HepG2 (cell line): ENCODE data around the gene BRK1. TPM values are rescaled to one million over a fixed set of nuclear protein-coding genes. Genes with fewer than 3 reads are reported as not detected.

Source experiments
- ATAC-seq: fragments of 200-7000 bp; cut with Tn5 transposase; 3 replicates; pipeline ENCODE4 v1.9.1; 2020; ENCODE audit warnings: mild to moderate bottlenecking, moderate library complexity
- BruUV-seq: library from RNA; stranded (reverse); fragments of 400-500 nt; replicated peaks from 2 replicates; lab custom pipeline; 2021; lab: Mats Ljungman, UMichigan
- CTCF ChIA-PET: fragments of 300-600 bp; formaldehyde crosslinking; extraction: SDS; loops from one replicate; lab custom pipeline; 2021; ENCODE audit warnings: low total read pairs, inconsistent platforms, low intra/inter-chr PET ratio; lab: Yijun Ruan, JAX
- POLR2A ChIA-PET: fragments of 350-600 bp; sonication (Branson Sonifier 250); formaldehyde crosslinking; loops from one replicate; lab custom pipeline; 2020; ENCODE audit warnings: antibody characterized with exemption, inconsistent platforms; lab: Yijun Ruan, JAX
- DNase-seq: peaks from one replicate; pipeline ENCODE4 v3.0.0-alpha.2; 2015; ENCODE audit warnings: low spot score
- FAIRE-seq: peaks from 3 replicates; lab custom pipeline; 2011; peaks lifted over from hg19 to GRCh38; lab: Jason Lieb, UNC
- H2AFZ ChIP-seq: one replicate; pipeline ENCODE4 v1.6.1; 2011; ENCODE audit warnings: low read length, inconsistent platforms
- H3K27ac ChIP-seq: fragments of 300-600 bp; 3 replicates; pipeline ENCODE4 v1.8.0; 2011; ENCODE audit warnings: mixed run types, mild to moderate bottlenecking, mixed read lengths, low read length, inconsistent platforms; ENCODE audit not compliant: insufficient read depth; ENCODE audit errors: extremely low read length
- H3K27me3 ChIP-seq, 2 experiments: fragments of 200-600 bp in 1 of 2; 2 replicates in 1 of 2; 3 replicates in 1 of 2; pipeline versions ENCODE4 v1.6.0 to v1.8.0; 2011; ENCODE audit warnings: low read length in 2 of 2, mild to moderate bottlenecking in 2 of 2, moderate library complexity in 2 of 2, inconsistent platforms in 1 of 2; ENCODE audit not compliant: insufficient read depth in 2 of 2, control insufficient read depth in 1 of 2
- H3K36me3 ChIP-seq, 2 experiments: fragments of 200-600 bp in 1 of 2; replicated peaks in 1 of 2; 2 replicates in 1 of 2; 3 replicates in 1 of 2; pipeline versions ENCODE4 v1.5.1 to v1.8.0; 2011; ENCODE audit warnings: low read length in 2 of 2, inconsistent platforms in 1 of 2; ENCODE audit not compliant: insufficient read depth in 2 of 2, control insufficient read depth in 1 of 2
- H3K4me1 ChIP-seq: 2 replicates; pipeline ENCODE4 v1.5.1; 2012; ENCODE audit warnings: low read length, inconsistent platforms; ENCODE audit not compliant: insufficient read depth
- H3K4me2 ChIP-seq: 2 replicates; pipeline ENCODE4 v1.6.0; 2011; ENCODE audit warnings: low read depth, low read length, inconsistent platforms
- H3K4me3 ChIP-seq, 3 experiments: fragments of 200-600 bp in 1 of 3; sonication (generic), shearing (Covaris generic) in 1 of 3; replicated peaks in 1 of 3; 2 replicates each; pipeline ENCODE4 v1.5.1; 2011 to 2016; ENCODE audit warnings: low read length in 3 of 3, inconsistent platforms in 2 of 3, low read depth in 2 of 3, mild to moderate bottlenecking in 2 of 3, control low read depth in 1 of 3, mixed read lengths in 1 of 3; ENCODE audit not compliant: insufficient read depth in 1 of 3
- H3K79me2 ChIP-seq: one replicate; pipeline ENCODE4 v1.6.1; 2011; ENCODE audit warnings: low read length, inconsistent platforms; ENCODE audit not compliant: insufficient read depth
- H3K9ac ChIP-seq: 2 replicates; pipeline ENCODE4 v1.6.0; 2011; ENCODE audit warnings: mild to moderate bottlenecking, low read depth, low read length, inconsistent platforms; ENCODE audit not compliant: insufficient read depth
- H3K9me3 ChIP-seq: 2 replicates; pipeline ENCODE4 v1.5.1; 2012; ENCODE audit warnings: mild to moderate bottlenecking, low read length
- H4K20me1 ChIP-seq: 2 replicates; pipeline ENCODE4 v1.6.0; 2011; ENCODE audit warnings: inconsistent platforms, mild to moderate bottlenecking, low read length, moderate library complexity; ENCODE audit not compliant: insufficient read depth
- AGO2 ChIP-seq: fragments of 200-400 bp; formaldehyde crosslinking; optimal IDR thresholded peaks from 2 replicates; pipeline ENCODE3; 2017; ENCODE audit warnings: mild to moderate bottlenecking, low read depth, low read length, moderate library complexity
- CEBPG ChIP-seq: IDR thresholded peaks from 2 replicates; pipeline ENCODE4 v1.6.1; 2016
- HMG20A ChIP-seq: IDR thresholded peaks from 2 replicates; pipeline ENCODE4 v1.6.1; 2016; ENCODE audit warnings: borderline replicate concordance
- POLR2A ChIP-seq, 2 experiments: IDR thresholded peaks; 2 replicates each; pipeline ENCODE4 v1.6.1; 2011; ENCODE audit warnings: low read depth in 2 of 2, low read length in 2 of 2, mild to moderate bottlenecking in 1 of 2, moderate library complexity in 1 of 2; ENCODE audit not compliant: insufficient read depth in 1 of 2
- POLR2G ChIP-seq: fragments of 200-400 bp; formaldehyde crosslinking; IDR thresholded peaks from 2 replicates; pipeline ENCODE4 v1.6.1; 2018; ENCODE audit warnings: mild to moderate bottlenecking, low read depth, low read length, moderate library complexity
- RBM22 ChIP-seq: fragments of 200-400 bp; formaldehyde crosslinking; optimal IDR thresholded peaks from 2 replicates; pipeline ENCODE3; 2017; ENCODE audit warnings: mild to moderate bottlenecking, low read length, moderate library complexity
- RCOR2 ChIP-seq: IDR thresholded peaks from 2 replicates; pipeline ENCODE4 v1.6.1; 2016; ENCODE audit warnings: missing biosample characterization, missing genetic modification reagents
- SALL1 ChIP-seq: sonication (generic); formaldehyde crosslinking; IDR thresholded peaks from 2 replicates; pipeline ENCODE4 v1.8.0; 2022; ENCODE audit warnings: mild to moderate bottlenecking, missing genetic modification reagents
- SSRP1 ChIP-seq: IDR thresholded peaks from 2 replicates; pipeline ENCODE4 v1.6.1; 2016; ENCODE audit warnings: control low read depth
- ZKSCAN5 ChIP-seq: sonication (generic); formaldehyde crosslinking; IDR thresholded peaks from 2 replicates; pipeline ENCODE4 v1.5.1; 2020; ENCODE audit warnings: mild to moderate bottlenecking, missing genetic modification reagents
- ZNF251 ChIP-seq: sonication (generic); formaldehyde crosslinking; IDR thresholded peaks from 2 replicates; pipeline ENCODE4 v1.9.0; 2021; ENCODE audit warnings: mild to moderate bottlenecking, missing genetic modification reagents
- ZNF530 ChIP-seq: sonication (generic); formaldehyde crosslinking; IDR thresholded peaks from 2 replicates; pipeline ENCODE4 v1.5.0; 2020; ENCODE audit warnings: low read depth, mild to moderate bottlenecking, missing genetic modification reagents
- WGBS: methylation state at CpG from one replicate; pipeline ENCODE4 v1.1.6; 2017; ENCODE audit warnings: low lambda C conversion rate; 5-methylcytosine and 5-hydroxymethylcytosine counted together
- in situ Hi-C: cut with HindIII; loops from 2 replicates; pipeline ENCODE4 v1.10.0; 2017; ENCODE audit warnings: low pct_unique_long_range_greater_than_20kb; ENCODE audit not compliant: extremely low pct_ligation_motif_present
- intact Hi-C: fragments of 100-400 bp; cut with micrococcal nuclease; formaldehyde crosslinking; loops from one replicate; pipeline ENCODE4 v1.10.0; 2022; ENCODE audit not compliant: unreplicated experiment
- polyA plus RNA-seq, 8 experiments: library from polyadenylated mRNA; depleted of rRNA in 3 of 8; stranded (reverse) in 7 of 8; unstranded in 1 of 8; fragments of >200 nt; fragmentation: Illumina TruSeq in 4 of 8; extraction: Trizol in 4 of 8; gene quantifications; 2 replicates each; pipeline versions ENCODE4 v1.2.1 to v1.2.3, GENCODE V29; 2011 to 2016; ENCODE audit warnings: low read depth in 4 of 8, missing spikeins in 1 of 8, mixed read lengths in 1 of 8; ENCODE audit not compliant: insufficient read depth in 1 of 8
- total RNA-seq, 5 experiments: library from RNA; depleted of rRNA; stranded (reverse); fragments of >200 nt; fragmentation: Illumina TruSeq; extraction: Trizol; gene quantifications; 2 replicates each; pipeline ENCODE4 v1.2.3, GENCODE V29; 2016; ENCODE audit warnings: low read depth in 1 of 5
- TF ChIP-seq, protein P1 (sequence below): sonication (generic); formaldehyde crosslinking; IDR thresholded peaks from 2 replicates; pipeline ENCODE4 v1.4.0; 2020; ENCODE audit warnings: missing genetic modification reagents
- TF ChIP-seq, protein P2 (sequence below): sonication (generic); formaldehyde crosslinking; IDR thresholded peaks from 2 replicates; pipeline ENCODE4 v1.4.0; 2020; ENCODE audit warnings: missing genetic modification reagents, borderline replicate concordance
- TF ChIP-seq, protein P3 (sequence below): IDR thresholded peaks from 2 replicates; pipeline ENCODE4 v1.6.1; 2016; ENCODE audit warnings: low read depth
- TF ChIP-seq, protein P4 (sequence below): sonication (generic); formaldehyde crosslinking; IDR thresholded peaks from 2 replicates; pipeline ENCODE4 v1.4.0; 2020; ENCODE audit warnings: missing genetic modification reagents
- TF ChIP-seq, protein P5 (sequence below): IDR thresholded peaks from 2 replicates; pipeline ENCODE4 v1.6.1; 2016; ENCODE audit warnings: missing compliant biosample characterization, missing genetic modification reagents, borderline replicate concordance

Gene BRK1
- total and polyA plus RNA-seq, 2 of the 13 experiments (the other 11 are each of a cell fraction or from before 2014, with no cell fraction given): 118 to 155 TPM

DNA sequence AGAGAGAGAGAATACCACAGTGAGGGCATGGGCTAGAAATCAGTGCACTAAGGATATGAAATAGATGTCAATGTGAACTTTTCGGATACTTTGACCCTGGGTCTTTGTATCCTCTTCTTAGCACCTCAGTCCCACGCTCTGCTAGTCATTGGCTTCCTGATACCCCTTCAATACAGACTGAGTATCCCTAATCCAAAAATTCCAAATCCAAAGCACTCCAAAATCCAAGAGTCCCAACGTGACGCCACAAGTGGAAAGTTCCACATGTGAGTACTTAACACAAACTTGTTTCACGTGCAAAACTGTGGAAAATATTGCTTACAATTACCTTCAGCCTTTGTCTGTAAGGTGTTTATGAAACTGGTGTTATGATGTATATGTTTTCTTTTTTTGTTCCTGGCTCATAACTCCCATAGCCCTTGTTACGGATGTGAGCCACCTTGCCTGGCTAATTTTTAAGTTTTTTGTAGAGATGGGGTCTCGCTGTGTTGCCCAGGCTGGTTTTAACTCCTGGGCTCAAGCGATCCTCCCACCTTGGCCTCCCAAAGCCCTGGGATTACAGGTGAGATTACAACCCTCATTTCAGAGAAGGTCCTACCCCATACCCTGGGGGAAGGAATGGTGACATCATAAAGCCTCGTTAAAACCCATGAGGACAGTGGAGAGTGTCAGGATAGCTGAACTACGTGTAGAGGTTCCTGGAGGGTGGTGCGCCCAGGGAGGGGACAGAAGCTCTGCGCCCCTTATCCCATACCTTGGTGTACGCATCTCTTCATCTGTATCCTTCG is 39.1 kb downstream of the BRK1 start:
- Histone ChIP-seq H3K36me3 (peaks cover 8 to 31% of the 10 kb centered on the region in 2 experiments; a peak in 4 of 5 replicates), H3K27ac (no peak overlapping the region), H2AFZ (no peak overlapping the region), H3K4me3 (no peak overlapping the region), H4K20me1 (no peaks in the 10 kb centered on the region), H3K79me2 (no peaks in the 10 kb centered on the region), H3K4me2 (no peak overlapping the region), H3K9ac (no peak overlapping the region), H3K27me3 (no peaks in the 10 kb centered on the region), H3K4me1 (no peaks in the 10 kb centered on the region), H3K9me3 (no peaks in the 10 kb centered on the region)
- ATAC-seq: peak; percentile 20
- BruUV-seq: no TSS peak
- intact Hi-C loops: no loop called here
- ChIA-PET POLR2A (interaction anchor here (0.5 to 2.0 kb wide), 2 partner anchors 11 to 35 kb away, joined by 3 to 4 read pairs; no protein-coding TSS in a partner anchor), CTCF (no interaction called here)
- in situ Hi-C loops: no loop called here
- no peak for FAIRE-seq
- DNase-seq: no peak
- 96% methylated on average over 14 of the region's 14 CpGs for WGBS
- TF ChIP-seq SSRP1 (CRISPR knock-in tag) (0 out of 2 replicates have a peak, but pooled peaks have one; percentile 16), RBM22 (peak; percentile 4), ZNF530 (no peak), RCOR2 (no peak), SALL1 (CRISPR knock-in tag) (no peak), AGO2 (peak; percentile 22), ZNF251 (CRISPR knock-in tag) (no peak), POLR2G (peak; percentile 55), CEBPG (CRISPR knock-in tag) (no peak), HMG20A (no peak), ZKSCAN5 (CRISPR knock-in tag) (no peak), POLR2A (IDR thresholded peaks at IDR 0.05; ENCODE audit: insufficient read depth in 1 of 2, low read depth in 2 of 2, low read length in 2 of 2) (0 out of 4 replicates have a peak, but pooled peaks of 1 of the 2 experiments have one; percentile 26)
- TF ChIP-seq, protein P1, sequence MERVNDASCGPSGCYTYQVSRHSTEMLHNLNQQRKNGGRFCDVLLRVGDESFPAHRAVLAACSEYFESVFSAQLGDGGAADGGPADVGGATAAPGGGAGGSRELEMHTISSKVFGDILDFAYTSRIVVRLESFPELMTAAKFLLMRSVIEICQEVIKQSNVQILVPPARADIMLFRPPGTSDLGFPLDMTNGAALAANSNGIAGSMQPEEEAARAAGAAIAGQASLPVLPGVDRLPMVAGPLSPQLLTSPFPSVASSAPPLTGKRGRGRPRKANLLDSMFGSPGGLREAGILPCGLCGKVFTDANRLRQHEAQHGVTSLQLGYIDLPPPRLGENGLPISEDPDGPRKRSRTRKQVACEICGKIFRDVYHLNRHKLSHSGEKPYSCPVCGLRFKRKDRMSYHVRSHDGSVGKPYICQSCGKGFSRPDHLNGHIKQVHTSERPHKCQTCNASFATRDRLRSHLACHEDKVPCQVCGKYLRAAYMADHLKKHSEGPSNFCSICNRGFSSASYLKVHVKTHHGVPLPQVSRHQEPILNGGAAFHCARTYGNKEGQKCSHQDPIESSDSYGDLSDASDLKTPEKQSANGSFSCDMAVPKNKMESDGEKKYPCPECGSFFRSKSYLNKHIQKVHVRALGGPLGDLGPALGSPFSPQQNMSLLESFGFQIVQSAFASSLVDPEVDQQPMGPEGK (CRISPR knock-in tag): no peak
- TF ChIP-seq, protein P2, sequence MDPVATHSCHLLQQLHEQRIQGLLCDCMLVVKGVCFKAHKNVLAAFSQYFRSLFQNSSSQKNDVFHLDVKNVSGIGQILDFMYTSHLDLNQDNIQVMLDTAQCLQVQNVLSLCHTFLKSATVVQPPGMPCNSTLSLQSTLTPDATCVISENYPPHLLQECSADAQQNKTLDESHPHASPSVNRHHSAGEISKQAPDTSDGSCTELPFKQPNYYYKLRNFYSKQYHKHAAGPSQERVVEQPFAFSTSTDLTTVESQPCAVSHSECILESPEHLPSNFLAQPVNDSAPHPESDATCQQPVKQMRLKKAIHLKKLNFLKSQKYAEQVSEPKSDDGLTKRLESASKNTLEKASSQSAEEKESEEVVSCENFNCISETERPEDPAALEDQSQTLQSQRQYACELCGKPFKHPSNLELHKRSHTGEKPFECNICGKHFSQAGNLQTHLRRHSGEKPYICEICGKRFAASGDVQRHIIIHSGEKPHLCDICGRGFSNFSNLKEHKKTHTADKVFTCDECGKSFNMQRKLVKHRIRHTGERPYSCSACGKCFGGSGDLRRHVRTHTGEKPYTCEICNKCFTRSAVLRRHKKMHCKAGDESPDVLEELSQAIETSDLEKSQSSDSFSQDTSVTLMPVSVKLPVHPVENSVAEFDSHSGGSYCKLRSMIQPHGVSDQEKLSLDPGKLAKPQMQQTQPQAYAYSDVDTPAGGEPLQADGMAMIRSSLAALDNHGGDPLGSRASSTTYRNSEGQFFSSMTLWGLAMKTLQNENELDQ (CRISPR knock-in tag): no peak
- TF ChIP-seq, protein P3, sequence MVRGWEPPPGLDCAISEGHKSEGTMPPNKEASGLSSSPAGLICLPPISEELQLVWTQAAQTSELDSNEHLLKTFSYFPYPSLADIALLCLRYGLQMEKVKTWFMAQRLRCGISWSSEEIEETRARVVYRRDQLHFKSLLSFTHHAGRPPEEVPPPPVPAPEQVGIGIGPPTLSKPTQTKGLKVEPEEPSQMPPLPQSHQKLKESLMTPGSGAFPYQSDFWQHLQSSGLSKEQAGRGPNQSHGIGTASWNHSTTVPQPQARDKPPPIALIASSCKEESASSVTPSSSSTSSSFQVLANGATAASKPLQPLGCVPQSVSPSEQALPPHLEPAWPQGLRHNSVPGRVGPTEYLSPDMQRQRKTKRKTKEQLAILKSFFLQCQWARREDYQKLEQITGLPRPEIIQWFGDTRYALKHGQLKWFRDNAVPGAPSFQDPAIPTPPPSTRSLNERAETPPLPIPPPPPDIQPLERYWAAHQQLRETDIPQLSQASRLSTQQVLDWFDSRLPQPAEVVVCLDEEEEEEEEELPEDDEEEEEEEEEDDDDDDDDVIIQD (CRISPR knock-in tag): no peak
- TF ChIP-seq, protein P4, sequence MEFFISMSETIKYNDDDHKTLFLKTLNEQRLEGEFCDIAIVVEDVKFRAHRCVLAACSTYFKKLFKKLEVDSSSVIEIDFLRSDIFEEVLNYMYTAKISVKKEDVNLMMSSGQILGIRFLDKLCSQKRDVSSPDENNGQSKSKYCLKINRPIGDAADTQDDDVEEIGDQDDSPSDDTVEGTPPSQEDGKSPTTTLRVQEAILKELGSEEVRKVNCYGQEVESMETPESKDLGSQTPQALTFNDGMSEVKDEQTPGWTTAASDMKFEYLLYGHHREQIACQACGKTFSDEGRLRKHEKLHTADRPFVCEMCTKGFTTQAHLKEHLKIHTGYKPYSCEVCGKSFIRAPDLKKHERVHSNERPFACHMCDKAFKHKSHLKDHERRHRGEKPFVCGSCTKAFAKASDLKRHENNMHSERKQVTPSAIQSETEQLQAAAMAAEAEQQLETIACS (CRISPR knock-in tag): no peak
- TF ChIP-seq, protein P5, sequence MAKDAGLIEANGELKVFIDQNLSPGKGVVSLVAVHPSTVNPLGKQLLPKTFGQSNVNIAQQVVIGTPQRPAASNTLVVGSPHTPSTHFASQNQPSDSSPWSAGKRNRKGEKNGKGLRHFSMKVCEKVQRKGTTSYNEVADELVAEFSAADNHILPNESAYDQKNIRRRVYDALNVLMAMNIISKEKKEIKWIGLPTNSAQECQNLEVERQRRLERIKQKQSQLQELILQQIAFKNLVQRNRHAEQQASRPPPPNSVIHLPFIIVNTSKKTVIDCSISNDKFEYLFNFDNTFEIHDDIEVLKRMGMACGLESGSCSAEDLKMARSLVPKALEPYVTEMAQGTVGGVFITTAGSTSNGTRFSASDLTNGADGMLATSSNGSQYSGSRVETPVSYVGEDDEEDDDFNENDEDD (CRISPR knock-in tag): no peak
